Activated CD8-positive, alpha-beta memory T cell treated with anti-CD3 and anti-CD28 coated beads, Interleukin-2, amount 50 U/mL, for 1 hour (primary cell): ENCODE measurements around the gene SNX32.

ENCODE experiments used
- DNase-seq: peaks from one replicate; pipeline ENCODE4 v3.0.0-alpha.2; 2020; ENCODE audit errors: extremely low read depth

SNX32 gene

GRCh38 chr11:65833297-65834030, at the start of gene SNX32:
SNX32 (plus strand) TSS chr11:65833963; CDS start chr11:65834066, 103 bp downstream.
- peak; percentile 78 for DNase-seq

- DNase-seq = no peak
These were observed 48.3 kb upstream of the SNX32 start for GRCh38 chr11:65785319-65786007.

- DNase-seq = no peak
These were observed 47.6 kb upstream of the SNX32 start for GRCh38 chr11:65786008-65786785.

DNA sequence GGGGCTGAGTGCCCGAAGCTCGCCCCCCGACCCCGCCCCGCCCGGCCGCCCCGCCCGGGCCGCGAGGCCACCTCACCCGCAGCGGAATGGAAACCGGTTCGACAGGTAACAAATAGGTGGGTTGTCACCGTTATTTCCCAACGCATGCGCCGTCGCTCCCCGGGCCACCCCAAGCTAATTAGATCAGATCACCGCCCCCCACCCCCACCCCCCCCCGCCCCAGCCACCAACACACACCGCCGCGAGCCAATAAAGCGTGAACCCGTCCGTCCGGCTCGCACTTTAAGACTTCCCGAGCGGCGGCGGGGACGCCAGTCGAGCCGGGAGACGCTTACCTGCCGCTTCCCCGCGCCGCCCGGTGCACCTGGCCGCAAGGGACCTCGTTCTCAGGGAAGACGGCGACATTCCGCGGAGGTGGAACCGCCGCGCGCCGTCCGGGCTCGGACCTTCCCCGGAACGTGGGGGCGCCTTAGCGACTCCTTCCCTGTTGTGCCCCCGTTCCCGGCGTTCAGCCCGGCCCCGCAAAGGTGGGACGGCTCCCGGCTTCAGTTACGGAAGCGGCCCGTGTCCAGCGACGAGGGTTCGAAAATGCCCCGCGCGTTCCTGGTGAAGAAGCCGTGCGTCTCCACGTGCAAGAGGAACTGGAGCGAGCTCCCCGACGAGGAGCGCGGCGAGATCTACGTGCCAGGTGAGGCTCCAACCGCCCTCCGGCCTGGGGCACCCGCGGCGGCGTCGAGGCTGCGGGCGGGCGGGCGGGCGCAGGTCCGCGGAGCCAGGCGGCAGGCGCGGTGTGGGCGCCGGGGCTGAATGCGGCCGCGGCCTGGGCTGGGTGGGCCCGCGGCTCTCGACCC, 46.8 kb upstream of the SNX32 start, which contains the start of gene OVOL1:
OVOL1 (plus strand) TSS at position 278 of the 851 bp plus-strand sequence; CDS start at position 589, 311 bp downstream.
- DNase-seq = no peak

GRCh38 chr11:65787649-65788622, 45.8 kb upstream of the SNX32 start:
- no peak for DNase-seq

DNA sequence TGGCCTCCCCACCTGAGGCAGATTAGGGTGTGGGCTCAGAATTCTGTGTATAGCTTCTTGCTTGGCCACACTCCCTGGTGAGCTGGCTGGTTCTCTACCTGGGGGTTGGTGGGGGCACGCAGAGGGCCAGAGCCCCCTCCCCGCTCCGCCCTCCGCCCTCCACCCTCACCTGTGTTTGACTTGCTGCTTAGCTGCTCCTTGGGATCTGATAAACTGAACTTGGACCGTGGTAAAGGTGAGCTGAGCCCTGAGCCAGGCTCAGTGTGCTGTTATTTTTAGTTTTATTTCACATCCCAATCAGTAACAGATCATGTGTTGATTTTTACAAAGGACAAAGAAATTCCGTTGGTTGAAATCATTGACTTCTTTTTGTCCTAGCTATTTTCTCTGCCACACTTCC, 44.9 kb upstream of the SNX32 start:
- no peak for DNase-seq

- DNase-seq = no peak
These were observed 44.3 kb upstream of the SNX32 start for GRCh38 chr11:65789230-65790103.

- DNase-seq = no peak
These were observed 43.5 kb upstream of the SNX32 start for GRCh38 chr11:65790104-65790901.

DNA sequence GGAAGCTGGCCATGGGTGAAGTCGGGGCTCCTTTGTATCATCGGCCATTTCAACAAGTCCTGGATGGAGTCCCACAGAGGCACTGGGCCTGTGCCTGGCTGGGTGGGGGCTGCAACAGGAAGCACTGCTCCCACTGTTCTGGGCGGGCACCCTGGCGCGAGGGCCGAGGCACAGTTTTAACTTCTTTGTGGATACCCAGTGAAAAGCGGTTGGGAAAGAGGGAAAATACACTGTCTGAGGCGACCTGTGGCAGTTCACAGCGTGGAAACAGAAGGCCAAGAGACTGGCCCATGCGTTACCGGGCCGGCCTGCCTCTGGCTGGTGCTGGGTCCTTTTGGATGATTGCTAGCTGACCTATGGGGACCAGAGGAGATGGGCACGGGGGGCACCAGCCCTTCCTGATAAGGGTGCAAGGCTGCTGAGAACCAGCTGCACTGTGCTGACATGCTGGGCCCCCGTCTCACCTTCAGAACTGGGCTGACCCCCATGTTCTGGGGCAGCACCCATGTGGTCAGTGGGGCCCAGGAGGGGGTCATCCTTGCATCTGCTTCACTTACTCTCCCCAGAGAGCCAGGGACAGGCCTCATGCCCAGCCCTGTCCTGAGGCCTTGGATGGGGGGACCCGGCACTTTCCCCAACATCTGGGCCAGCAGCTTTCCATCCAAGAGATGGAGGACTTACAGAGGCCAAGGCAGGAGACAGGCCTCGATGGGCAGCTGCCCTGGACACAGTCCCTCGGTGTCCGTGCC, 42.7 kb upstream of the SNX32 start:
- DNase-seq = no peak

DNA sequence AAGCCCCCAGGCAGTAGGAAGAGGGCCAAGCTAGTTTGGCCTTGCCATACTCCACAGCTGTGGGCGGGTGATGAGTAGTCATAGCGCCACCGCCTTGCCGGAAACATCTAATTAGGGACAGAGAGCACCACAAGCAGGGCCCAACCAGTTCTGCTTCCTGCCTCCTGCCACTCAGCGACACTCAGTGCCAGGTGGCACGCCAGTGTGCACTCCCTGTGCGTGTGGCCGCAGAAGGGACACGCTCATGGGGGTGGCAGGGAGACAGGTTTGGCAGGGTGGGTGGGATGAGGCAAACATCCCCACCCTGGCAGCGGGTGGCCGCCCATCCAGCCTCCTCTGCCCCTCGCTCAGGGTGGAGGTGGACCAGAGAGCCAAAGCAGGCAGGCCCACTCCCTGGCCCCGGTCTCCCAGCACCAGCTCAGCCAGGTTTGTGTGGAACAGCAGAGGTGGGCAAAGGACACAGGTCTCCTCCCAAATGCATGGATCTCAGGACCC, 42.0 kb upstream of the SNX32 start:
- DNase-seq = no peak

- DNase-seq = no peak
These were observed 41.3 kb upstream of the SNX32 start for GRCh38 chr11:65792456-65792855.

DNA sequence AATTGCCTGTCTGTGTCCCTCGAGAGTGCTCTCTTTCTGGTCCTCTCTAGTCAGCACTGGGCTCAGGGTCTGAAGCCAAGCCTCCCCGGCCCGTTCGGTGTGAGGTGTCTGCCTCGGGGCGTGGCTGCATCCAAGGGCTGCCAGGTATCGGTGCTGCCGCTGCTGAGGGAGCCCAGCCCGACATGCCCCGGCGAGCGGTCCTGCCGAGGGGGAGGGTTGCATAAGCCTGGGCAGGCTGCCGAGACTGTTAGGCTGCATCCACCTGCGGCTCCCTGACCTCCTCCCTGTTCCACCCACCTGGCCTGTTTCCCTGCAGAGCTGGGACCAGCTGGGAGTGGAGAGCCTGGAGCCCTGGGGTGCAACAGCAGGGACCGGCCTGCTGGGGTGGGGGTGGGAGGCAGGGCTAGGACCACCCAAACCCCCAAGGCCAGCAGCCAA, 40.6 kb upstream of the SNX32 start:
- no peak for DNase-seq

GRCh38 chr11:65793625-65794400, 40.0 kb upstream of the SNX32 start:
- no peak for DNase-seq

- no peak for DNase-seq
These were observed 38.9 kb upstream of the SNX32 start for GRCh38 chr11:65794570-65795510.
